ENCODE measurements around the gene VSTM1.
"Not testable (repeated sequence)": the region's sequence is repeated elsewhere in the genome, so short reads cannot be mapped to it uniquely, and the experiment has no call there.

VSTM1 gene

GRCh38 chr19:54073829-54074228 is 10.1 kb upstream of the VSTM1 start:
- no peak for DNase-seq (ENCODE audit: low spot score)

DNA sequence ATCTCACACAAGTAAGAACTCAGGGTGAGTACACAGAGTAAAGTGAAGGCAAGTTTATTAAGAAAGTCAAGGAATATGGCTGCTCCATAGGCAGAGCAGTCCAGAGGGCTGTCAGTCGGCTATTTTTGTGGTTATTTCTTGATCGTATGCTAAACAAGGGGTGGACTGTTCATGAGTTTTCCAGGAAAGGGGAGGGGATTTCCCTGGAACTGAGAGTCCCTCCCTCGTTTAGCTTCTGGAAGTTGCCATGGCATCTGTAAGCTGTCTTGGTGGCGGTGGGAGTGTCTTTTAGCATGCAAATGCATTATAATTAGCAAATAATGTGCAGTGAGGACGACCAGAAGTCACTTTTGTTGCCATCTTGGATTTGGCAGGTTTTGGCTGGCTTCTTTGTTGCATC is 5.8 kb upstream of the VSTM1 start:
- DNase-seq (ENCODE audit: low spot score), result no peak

DNA sequence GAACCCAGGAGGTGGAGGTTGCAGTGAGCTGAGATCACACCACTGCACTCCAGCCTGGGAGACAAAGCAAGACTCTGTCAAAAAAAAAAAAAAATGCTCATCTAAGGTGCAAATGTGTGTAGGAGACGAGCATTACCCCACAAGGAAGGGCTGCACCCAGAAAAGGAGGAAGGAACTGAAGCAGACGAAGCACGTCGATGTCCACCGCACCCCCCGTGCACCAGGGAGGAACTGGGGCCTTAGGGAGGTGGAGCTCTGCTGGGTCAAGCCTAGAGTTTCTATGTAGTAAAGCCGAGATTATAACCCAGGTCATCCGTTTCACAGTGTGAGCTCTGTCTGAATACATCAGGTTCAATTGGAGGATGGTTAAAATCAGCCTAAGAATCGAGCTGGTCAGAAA is 1.1 kb downstream of the VSTM1 start:
- no peak for DNase-seq (ENCODE audit: low spot score)

GRCh38 chr19:54047616-54048015 is 16.1 kb downstream of the VSTM1 start:
- no peak for DNase-seq (ENCODE audit: low spot score)

DNA sequence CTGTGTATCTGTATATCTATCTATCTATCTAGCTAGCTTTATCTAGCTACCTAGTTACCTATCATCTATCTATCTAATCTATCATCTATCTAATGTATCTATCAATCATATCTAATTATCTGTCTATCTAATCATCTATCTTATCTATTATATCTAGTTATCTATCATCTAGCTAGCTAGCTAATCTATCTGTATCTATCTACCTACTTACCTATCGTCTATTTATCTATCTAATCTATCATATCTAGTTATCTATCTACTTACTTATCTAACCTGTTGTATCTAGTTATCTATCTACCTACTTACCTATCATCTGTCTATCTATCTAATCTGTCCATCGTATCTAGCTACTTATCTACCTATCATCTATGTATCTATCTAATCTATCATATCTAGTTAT is 17.9 kb downstream of the VSTM1 start:
- DNase-seq (ENCODE audit: low spot score), result no peak

DNA sequence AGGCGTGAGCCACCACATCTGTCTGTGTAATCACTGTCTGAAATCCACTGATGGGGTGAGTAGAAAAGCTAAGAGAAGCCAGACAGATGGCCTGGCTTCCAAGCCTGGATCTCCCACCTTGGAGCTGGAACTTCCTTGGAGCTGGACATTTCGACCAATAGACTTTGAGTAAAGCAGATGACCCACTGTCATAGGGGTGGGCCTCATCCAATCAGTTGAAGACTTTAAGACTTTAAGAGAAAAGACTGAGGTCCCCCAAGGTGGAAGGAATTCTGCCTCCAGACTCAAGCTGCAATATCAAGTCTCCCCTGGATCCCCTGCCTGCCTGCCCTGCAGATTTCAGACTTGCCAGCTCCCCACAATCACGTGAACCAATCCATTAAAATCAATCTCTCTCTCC is 20.7 kb downstream of the VSTM1 start:
- no peak for DNase-seq (ENCODE audit: low spot score)

GRCh38 chr19:54041969-54042606 is 21.6 kb downstream of the VSTM1 start:
- DNase-seq (ENCODE audit: low spot score), result no peak

- DNase-seq (ENCODE audit: low spot score), result no peak
These were observed 23.7 kb downstream of the VSTM1 start for GRCh38 chr19:54040003-54040402.

- not testable (repeated sequence) for DNase-seq (ENCODE audit: low spot score)
These were observed 27.2 kb downstream of the VSTM1 start for GRCh38 chr19:54036542-54036941.

DNA sequence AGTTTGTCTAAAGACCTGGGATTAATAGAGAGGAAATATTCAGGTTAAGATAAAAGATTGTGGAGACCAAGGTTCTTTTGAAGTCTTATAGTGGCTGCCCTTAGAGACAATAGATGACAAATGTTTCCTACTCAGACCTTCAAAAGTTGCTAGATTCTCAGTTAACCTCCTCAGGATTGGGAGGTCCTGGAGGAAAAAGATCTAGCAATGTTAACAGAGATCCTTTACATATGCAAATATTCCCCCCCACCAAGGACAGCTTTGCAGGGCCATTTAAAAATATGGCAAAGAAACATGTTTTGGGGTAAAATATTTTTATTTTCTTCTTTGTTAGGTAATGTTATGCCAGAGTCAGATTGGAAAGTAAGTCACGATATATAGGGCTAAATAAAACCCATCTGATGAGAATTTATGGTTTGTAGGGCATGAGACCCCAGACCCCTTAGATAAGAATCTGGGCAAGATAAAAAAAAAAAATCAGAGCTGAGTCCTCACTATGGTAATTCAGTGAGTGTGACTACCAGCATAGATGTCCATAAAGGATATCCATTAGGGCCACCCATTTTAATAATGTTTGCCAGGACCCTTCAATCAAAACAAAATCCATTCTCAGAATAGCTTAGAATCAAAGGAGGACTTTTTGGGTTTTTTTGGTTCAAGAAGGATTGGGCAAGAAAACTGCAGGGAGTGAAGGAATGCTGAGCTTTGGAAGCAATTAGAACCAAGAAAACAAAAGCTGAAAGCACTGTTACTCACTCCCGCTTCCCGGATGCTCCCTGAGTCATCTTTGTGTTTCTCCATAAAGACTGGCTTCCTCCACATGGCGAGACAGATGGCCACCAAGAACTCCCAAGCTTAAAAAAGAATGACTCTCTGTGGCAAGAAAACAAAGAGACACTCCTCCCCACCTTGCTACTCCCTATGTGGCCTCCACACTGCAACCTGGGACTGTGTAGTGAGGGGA is 28.2 kb downstream of the VSTM1 start:
- no peak for DNase-seq (ENCODE audit: low spot score)

GRCh38 chr19:54030895-54031586 is 32.7 kb downstream of the VSTM1 start:
- no peak for DNase-seq (ENCODE audit: low spot score)

GRCh38 chr19:54029930-54030490 is 33.7 kb downstream of the VSTM1 start:
- peak; percentile 52 for DNase-seq (ENCODE audit: low spot score)

GRCh38 chr19:54029301-54029700 is 34.4 kb downstream of the VSTM1 start:
- no peak for DNase-seq (ENCODE audit: low spot score)

DNA sequence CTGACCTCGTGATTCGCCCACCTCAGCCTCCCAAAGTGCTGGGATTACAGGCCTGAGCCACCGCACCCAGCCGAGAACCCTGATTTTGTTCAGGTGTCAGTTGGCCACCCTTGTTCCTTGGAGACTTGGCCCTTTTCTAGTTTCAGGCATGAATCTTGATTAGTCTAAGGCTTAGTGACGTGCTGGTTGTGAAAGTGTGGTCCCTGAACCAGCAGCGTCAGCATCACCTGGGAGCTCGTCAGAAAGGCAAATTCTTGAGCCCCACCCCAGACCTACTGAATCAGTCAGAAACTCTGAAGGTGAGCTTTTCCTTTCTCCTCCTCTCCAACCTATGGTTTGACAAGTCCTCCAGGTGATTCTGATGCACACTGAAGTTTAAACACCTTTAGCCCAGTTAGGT is 37.0 kb downstream of the VSTM1 start:
- DNase-seq (ENCODE audit: low spot score), result no peak

- no peak for DNase-seq (ENCODE audit: low spot score)
These were observed 39.0 kb downstream of the VSTM1 start for GRCh38 chr19:54024660-54025059.

DNA sequence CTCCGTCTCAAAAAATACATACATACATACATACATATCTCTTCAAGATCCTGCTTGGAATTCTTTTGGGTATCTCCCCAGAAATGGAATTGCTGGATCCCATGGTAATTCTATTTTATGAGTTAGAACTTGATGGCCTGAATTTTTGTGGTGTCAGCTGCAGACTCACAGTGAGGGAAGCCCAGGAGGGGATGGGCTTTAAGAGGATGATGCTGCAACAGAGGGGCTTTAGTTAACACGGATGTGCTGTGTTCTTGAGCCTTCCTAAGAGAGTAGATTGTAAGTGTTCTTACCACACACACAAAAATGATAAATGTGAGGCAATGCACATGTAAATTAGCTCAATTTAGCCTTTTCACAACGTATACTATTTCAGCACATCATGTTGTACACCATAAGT is 40.5 kb downstream of the VSTM1 start:
- no peak for DNase-seq (ENCODE audit: low spot score)

DNA sequence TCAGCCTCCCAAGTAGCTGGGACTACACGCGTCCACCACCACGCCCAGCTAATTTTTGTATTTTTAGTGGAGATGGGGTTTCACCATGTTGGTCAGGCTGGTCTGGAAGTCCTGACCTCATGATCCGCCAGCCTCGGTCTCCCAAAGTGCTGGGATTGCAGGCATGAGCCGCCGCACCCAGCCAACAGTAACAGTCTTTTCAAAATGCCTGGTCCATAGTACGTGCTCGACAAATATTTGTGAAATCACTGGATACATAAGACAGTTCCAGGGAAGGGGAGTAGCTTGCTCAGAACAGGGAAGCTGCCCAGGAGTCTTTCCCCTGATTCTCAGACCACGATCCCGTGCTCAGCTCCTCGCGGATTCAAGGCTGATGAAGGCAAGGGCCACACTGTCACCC is 41.8 kb downstream of the VSTM1 start:
- DNase-seq (ENCODE audit: low spot score), result no peak

DNA sequence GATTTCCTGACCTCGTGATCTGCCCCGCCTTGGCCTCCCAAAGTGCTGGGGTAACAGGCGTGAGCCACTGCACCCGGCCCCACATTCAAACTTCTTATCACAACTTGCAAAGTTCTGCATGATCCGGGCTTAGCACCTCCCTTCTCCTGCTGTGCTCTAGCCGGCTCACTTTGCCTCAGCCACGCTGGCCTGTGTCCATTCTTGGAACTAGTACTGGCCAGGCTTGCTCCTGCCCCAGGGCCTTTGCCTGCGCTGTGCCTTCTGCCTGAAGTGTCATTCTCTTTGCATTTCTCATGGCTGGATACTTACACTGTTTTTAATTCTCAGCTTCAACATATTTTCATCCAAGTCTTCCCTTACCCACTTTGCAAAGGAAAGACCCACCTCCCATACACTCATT is 42.3 kb downstream of the VSTM1 start:
- DNase-seq (ENCODE audit: low spot score), result no peak

- no peak for DNase-seq (ENCODE audit: low spot score)
These were observed 46.4 kb downstream of the VSTM1 start for GRCh38 chr19:54017261-54017660.

GRCh38 chr19:54014920-54015560 is 48.7 kb downstream of the VSTM1 start:
- DNase-seq (ENCODE audit: low spot score), result no peak

GRCh38 chr19:54013866-54014265 is 49.8 kb downstream of the VSTM1 start:
- no peak for DNase-seq (ENCODE audit: low spot score)
